ENCODE measurements around the gene CFAP157.

Gene CFAP157

DNA sequence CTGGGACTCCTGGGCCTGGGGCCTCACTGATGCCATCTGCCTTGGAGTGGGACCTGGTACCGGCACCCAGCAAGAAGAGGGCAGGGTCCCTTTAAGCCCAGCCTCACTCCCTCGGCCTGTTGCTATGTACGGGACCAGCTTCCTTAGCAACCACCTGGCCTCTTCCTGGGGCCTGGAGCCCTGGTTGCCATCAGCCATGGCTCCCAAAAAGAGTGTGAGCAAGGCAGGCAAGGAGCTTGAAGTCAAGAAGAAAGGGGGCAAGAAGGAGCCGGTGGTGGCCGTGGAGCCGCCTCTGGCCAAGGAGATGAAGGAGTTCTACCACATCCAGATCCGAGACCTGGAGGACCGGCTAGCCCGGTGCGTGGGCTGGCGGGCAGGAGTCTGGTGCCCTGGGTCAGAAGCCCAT lies at the start of gene CFAP157:
TSS of gene CFAP157 (plus strand) at position 153 of the 406 bp plus-strand sequence. CDS start at position 197, 44 bp downstream.
- no peak for DNase-seq (ENCODE audit: low read depth, low spot score)

DNA sequence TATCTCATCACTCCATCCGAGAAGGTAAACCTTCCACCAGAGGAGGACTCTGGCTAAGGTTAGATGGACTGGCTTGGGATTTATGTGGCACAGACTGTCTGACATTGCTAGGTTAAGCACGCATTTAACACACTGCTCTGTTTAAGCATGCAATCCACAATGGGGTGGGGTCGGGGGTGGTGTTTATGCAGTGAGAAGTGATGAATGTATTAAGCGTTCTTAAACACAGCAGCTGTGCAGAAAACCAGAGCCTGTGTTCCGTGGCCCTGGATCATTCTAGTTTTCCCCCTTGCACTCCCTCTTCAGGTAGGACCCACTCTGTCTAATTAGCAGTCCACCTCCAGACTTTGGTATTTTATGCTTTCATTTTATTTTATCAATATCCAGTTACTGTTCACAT lies 48.4 kb upstream of the CFAP157 start:
- DNase-seq (ENCODE audit: low read depth, low spot score), result no peak

DNA sequence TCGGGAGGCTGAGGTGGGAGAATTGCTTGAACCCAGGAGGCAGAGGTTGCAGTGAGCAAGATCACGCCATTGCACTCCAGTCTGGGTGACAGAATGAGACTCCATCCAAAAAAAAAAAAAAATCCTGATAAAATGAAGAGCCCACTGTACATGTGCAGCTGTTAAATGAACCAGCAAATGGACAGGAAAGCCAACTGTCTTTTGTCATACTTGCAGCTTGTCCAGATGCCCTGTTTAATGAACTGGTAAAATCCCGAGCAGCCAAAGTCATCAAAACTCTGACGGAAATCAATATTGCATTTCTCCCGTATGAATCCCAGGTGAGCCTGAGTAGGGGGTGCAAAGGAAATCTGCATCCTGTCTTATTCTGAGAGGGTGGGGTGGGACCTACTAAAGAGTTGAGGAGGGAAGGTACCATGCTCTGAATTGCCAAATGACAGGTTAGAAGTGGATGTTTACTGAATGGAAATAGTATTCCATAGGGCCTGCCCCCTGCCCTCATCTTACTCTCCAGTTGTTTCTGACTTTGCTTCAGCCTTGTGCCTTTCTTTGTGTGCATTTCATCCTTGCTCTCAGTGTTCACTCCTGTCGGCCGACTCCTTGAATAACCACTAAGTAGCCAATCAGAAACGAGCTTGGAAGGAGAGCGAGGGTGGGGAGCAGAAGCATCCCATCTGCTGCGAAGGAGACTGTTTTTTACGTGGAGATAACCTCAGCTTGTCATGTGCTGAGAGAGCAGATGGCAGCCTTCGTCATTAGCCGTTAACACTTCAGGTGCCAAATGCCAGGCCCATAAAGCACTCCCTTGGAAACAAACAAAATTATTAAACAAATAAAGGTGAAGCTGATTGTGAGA lies 45.7 kb upstream of the CFAP157 start:
- no peak for DNase-seq (ENCODE audit: low read depth, low spot score)

DNA sequence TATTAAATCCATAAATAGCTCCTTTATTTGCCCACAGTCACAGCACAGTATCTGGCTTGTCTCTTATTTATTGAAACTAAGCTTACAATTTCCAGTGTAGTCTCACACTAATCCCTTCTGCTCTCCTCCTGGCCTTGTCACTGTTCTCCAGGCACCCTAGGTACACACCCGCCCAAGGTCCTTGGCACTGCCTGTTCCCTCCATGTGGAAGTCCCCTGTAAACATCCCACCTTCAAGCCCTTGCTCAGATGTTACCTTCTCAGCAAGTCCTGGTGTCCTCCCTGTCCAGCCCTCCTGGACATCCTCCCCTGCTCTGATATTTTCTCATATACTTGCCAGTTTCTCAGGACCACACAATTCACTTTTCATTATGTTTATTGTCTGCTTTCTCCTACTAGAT lies 44.2 kb upstream of the CFAP157 start:
- DNase-seq (ENCODE audit: low read depth, low spot score), result no peak

DNA sequence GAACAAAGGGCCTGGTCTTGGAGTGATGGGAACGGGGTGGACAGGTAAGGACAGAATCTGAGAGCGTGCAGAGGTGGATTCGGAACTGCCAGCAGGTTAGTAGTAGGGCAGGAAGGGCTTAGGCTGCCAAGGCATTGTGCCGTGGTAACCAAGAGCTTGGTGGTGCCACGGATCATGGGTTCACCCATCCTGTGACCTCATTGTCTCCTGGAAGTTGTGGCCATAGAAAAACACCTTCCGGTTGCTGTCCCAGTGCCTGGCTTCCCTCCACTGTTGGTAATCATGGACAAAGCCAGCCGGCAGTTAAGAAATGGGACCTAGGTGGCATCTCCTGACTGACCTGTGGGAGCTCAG lies 42.5 kb upstream of the CFAP157 start:
- DNase-seq (ENCODE audit: low read depth, low spot score), result no peak

DNA sequence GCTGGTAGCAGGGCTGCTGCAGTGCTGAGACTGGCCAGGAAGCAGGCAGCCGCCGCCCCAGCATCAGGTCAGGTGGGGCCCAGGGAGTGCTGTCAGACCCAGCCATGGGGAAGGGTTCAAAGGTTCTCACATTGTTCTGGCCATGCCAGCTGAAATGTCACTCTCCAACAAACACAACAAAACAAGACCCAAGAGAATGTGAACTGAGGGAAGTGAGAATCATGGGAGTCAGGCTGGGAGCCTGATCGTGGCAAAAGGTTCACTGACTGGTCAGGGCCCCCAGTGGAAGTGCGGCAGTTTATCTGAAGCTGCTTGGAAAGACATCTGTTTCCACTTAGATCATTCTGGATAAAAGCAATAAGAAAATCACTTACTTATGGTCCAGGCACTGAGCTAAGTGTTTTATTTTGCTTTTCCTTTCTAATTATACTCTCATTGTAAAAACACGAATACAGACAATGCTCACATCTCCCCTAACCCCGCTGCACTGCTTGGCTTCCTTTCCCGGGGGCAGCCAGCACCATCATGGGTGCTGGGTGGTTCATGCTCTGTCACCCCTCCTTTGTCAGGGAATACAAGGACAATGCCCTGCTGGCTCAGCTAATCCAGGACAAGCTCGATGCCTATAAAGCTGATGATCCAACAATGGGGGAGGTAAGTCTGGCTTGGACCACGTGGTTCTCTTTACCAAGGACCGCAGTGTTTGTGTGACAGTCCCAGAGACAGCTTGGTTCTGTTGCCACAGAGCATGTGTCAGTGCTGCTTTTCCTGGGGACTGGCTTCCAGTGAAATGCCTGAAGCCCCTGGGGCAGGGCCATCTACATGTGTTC lies 41.9 kb upstream of the CFAP157 start:
- DNase-seq (ENCODE audit: low read depth, low spot score), result no peak

DNA sequence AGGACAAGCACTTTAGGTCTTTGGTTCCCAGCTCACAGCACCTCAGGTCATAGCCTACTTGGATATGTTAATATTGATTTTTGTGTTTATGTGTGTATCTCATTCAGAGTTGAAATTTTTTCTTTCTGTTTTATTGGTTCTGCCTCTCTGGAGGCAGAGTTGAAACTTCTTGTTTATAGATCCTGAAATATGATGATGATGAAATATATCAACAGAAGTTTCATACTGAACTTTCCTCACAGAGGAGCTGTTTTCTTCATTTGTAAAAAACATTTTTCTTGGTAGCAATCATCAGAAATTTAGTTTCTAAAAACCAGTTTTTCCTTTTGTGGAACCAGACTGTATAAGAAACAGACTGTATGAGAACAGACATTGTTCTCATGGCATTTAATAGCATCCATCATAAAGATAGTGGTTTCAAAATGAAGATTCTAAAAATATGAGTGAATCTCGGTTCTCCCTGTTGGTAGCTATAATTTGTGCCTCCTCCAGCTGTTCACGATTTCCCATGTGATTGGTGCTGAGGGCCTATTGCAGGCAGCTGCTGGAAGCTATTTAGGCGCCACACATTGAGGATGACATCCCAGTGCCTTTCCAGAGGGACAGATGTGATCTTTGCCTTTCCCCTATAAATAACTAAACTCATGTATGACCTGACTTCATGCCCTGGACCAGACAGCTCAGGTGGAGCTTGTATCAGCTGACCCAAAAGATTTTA lies 39.5 kb upstream of the CFAP157 start:
- no peak for DNase-seq (ENCODE audit: low read depth, low spot score)

DNA sequence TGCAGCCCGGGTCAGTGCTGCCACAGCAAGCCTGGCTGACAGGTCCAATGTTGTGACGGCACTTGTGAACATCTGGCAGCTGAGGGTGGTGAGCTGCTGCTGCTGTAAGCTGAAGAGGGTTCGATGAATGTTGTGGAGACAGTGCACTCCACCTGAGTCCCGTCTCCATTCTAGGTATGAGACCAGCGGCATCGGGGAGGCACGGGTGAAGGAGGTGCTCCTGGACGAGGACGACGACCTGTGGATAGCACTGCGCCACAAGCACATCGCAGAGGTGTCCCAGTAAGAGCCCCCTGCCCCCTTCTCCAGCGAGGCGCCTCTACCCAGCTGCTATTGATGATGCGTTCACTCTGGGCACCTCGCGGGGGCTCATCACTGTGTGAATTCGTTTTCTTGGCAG lies 38.9 kb upstream of the CFAP157 start:
- no peak for DNase-seq (ENCODE audit: low read depth, low spot score)

DNA sequence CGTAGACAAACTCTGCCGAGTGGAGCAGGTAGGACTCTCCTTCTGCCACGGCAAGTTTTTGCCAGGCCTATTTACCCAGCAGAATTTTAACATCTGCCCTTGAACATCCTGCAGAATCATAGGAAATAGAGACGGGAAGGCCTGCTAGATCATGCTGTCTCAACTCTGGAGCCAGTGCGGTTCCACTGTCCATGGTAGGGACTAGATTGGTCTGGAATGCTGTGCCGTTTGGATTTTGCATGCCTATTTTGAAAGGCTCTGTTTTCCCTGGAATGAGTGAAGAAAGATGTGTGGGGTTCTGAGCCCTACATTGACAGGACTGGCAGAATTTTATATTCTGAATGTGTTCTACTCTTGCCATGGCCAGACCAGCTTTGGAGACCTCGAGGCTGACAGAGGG lies 33.6 kb upstream of the CFAP157 start:
- no peak for DNase-seq (ENCODE audit: low read depth, low spot score)

DNA sequence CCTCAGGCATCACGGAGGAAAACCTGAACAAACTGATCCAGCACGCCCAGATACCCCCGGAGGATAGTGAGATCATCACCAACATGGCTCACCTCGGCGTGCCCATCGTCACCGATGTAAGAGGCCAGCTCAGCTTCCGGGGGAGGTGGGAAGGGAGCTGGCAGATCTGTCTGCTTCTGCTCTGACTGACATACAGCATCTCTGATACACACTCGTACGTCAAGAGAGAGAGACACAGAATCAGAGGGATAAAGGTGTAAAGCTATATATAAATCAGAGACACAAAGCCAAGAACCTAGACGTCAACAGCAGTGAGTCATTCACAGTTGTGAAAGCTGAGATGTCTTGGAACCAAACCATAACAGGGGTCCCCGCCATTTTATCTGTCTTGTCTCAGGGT lies 30.1 kb upstream of the CFAP157 start:
- DNase-seq (ENCODE audit: low read depth, low spot score), result no peak

DNA sequence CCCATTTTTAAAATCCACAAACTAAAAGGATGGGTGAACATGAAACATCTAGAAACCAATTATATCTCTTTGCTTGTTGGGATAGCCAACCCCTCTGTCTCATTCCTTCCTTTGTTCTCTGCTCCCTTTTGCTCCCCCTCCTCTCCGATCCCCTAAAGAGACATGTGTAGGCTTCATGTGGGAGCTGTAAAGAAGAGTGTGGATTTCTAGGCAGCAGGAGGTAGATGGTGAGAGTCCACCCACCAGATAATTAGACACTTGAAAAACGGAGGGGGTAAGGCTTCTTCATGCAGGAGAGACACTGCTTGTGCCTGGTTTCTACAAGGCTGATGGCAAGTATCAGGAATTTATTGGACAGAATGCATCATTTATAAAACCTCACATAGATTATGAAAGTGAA lies 27.3 kb upstream of the CFAP157 start:
- DNase-seq (ENCODE audit: low read depth, low spot score), result no peak

DNA sequence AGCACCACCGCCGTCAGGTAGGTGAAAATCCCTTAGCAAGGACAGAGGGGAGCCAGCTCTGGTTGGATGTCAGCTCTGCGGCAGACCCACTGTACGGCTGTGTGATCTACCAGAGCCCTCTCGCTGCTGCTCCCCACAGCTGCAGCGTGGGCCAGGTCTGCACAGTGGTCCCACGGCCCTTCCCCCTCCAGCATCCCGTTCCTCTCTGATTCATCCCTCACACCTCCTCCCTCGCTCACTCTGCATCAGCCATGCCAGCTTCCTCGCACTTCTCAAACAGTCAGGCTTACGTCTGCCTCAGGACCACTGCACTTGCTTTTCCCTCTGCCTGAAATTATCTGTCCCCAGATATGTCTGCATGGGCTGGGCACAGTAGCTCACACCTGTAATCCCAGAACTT lies 26.6 kb upstream of the CFAP157 start:
- no peak for DNase-seq (ENCODE audit: low read depth, low spot score)

DNA sequence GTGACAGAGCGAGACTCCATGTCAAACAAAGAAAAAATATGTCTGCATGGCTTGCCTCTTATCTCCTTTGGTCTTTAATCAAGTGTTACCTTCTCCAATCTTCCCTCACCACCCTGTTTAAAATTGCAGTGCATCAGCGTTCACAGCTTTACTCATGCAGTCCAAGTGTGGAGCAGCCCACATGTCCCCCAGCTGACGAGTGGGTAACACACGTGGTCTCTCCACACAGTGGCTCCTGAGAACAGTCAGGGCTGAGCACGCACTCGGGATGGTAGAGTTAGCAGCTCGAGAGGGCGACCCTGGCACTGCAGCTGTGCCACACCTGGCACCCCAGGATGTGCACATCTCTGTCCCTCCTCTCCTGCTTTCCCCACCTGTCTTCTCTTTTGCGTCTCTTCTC lies 25.9 kb upstream of the CFAP157 start:
- DNase-seq (ENCODE audit: low read depth, low spot score), result no peak

DNA sequence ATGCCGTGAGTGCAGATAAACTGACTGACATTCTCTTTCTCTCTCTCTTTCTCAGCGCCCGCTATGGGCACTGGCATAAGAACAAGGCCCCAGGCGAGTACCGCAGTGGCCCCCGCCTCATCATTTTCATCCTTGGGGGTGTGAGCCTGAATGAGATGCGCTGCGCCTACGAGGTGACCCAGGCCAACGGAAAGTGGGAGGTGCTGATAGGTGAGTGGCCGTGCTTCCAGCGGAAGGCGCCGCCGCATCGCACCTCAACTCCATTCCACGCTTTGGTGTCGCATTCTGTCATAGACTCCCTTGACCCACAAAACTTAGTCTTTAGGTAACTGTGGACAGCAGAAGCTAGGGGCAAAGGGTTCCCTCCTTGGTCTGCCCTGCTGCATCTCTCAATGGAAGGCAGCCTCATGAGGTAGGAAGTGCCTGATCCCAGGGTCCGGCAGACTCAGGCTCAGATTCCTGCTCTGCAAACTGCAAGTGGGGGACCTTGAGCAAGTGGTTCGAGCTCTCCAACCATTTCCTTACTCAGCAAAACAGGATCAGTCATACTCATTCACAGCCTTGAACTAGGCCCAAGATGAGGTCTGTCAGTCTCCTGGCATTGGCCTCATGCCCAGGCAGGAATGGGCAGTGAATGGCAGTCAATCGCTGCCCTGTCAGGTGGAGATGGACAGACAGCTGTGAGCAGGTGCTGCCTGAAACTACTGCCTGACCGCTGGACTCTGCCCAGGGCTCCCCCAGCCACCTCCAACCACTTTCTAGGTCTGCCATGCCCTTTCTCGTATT lies 24.2 kb upstream of the CFAP157 start:
- DNase-seq (ENCODE audit: low read depth, low spot score), result no peak

DNA sequence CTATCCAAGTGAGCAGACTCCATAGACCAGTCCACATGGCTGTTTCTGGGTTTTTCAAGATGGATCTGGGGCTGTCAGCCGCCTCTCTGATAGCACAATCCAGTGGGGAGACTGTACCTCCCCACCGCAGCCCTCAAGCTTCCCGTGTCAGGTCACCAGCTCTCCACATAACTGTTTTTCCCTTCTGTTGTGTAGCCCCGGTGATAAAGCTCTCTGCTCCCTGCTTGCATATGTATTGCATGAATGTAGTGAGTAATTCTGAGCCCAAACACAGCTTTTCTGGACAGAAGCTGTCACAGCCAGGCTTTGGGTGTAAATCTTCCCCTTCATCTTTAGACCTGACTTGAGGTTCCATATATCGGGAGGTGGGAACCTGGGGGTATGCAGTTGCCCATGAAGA lies 23.1 kb upstream of the CFAP157 start:
- DNase-seq (ENCODE audit: low read depth, low spot score), result peak; percentile 45

DNA sequence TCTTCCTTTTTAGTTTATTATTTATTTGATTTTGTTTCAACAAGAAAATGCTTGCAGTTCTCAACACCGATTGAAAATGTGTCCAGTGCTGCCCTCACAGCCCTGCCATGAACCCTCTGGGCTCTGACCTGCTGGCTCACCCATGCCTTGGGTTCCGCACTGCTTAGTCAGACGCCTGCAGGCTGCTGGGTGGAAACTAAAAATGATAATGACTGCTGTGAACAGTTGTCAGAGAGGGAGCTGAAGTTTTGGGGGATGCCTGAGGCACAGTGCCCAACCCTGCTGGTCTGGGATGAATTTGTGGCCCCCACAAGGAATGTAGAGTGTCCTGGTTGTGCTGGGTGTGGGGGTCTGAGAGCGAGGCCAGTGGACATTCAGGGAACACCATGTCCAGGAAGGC lies 22.2 kb upstream of the CFAP157 start:
- DNase-seq (ENCODE audit: low read depth, low spot score), result peak; percentile 67

DNA sequence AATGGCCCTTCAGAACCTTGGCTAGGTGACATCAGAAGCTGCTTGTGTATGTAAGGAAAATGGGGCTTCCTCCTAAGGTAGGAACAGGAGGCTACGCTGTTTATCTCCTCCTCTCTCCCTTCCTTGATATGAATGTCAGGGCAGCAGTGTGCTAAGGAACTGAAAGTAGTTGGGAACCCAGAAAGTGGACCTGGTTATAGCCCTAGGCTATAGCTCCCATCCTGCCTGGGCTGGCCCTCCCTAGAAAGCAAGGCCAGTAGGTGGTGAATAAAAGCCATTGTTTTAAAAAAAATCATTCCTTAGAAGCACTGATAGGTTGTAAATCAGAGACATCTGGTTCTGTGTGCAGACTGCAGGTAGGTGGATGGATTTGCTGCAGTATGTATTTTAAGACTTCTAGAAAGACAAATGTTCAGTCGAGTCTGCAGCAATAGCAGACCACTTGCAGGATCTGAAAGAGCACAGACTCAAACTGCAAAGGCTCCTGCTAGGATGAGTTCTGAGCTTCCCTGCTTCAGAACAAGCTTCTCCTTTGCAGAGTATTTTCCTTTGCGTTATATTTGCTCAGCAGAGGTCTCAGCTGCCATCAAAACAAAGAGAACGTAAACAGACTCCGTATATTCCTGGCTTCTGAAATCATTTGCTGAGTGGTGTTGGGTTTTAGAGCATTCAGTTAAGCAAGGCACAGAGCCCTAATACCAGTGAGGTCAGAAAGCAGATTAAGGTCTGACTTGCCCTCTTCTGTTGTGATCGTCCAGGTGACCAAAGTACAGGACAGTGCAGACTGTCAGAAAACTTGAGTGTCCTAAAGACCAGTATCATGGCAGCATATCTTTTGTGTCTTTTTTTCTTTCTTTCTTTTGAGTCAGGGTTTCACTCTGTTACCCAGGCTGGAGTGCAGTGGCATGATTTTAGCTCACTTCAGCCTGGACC lies 20.1 kb upstream of the CFAP157 start:
- DNase-seq (ENCODE audit: low read depth, low spot score), result no peak

DNA sequence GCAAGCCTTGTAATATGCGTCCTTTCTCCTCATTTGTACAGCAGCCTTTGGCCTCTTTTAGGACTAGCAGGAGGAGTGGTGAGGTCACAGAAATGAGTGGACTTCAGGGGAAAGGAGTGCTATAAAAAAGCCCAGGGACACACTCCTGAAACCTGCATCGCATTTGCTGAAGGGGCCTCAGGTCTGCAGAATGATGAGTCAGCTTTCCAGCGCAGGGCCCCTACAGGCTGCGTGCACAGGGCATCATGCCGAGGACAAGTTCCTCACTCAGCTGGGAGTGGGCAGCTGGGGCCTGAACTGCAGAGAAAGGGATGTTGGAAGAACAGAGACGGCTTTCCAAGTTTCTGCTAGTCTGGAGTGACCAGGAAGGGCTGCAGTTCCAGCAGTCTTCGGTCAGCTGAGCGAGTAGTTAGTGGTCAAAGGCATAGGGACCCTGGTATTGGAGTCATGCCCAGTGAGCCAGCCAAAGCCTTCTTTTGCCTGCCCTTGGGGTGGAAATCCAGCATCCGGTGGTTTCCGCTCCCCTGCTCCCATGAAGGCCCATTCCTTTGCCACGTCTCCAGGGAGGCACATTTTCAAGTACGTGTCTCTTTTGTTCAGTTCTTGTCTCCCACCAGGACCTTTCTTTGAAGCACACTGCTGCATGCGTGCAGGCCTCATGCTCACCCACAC lies 17.3 kb upstream of the CFAP157 start:
- DNase-seq (ENCODE audit: low read depth, low spot score), result no peak

DNA sequence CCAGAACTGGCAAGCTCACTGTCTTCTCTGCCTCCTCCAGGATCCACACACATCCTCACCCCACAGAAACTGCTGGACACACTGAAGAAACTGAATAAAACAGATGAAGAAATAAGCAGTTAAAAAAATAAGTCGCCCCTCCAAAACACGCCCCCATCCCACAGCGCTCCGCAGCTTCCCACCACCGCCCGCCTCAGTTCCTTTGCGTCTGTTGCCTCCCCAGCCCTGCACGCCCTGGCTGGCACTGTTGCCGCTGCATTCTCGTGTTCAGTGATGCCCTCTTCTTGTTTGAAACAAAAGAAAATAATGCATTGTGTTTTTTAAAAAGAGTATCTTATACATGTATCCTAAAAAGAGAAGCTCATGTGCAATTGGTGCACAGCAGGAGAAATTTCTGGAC lies 16.1 kb upstream of the CFAP157 start:
- DNase-seq (ENCODE audit: low read depth, low spot score), result no peak

DNA sequence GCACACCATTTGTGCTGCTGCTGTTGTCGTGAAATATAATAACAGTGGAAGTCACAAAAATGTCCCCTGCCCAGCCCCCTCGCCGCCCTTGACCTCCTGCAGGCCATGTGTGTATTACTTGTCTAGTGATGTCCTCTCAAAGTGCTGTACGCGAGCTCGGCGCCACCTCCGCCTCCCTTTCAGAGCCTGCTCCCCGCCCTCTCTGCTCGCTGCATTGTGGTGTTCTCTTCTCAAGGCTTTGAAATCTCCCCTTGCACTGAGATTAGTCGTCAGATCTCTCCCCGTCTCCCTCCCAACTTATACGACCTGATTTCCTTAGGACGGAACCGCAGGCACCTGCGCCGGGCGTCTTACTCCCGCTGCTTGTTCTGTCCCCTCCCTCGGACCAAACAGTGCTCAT lies 14.7 kb upstream of the CFAP157 start:
- DNase-seq (ENCODE audit: low read depth, low spot score), result no peak
